NK-92 (cell line): ENCODE results near the gene CCDC40.
A peak's percentile ranks its signal among the peaks of the same experiment; 100 is the strongest.

Source experiments
- DNase-seq: peaks from one replicate; lab custom pipeline; 2025; ENCODE audit not compliant: unreplicated experiment; lab: John Stamatoyannopoulos, UW

The CCDC40 gene

DNA sequence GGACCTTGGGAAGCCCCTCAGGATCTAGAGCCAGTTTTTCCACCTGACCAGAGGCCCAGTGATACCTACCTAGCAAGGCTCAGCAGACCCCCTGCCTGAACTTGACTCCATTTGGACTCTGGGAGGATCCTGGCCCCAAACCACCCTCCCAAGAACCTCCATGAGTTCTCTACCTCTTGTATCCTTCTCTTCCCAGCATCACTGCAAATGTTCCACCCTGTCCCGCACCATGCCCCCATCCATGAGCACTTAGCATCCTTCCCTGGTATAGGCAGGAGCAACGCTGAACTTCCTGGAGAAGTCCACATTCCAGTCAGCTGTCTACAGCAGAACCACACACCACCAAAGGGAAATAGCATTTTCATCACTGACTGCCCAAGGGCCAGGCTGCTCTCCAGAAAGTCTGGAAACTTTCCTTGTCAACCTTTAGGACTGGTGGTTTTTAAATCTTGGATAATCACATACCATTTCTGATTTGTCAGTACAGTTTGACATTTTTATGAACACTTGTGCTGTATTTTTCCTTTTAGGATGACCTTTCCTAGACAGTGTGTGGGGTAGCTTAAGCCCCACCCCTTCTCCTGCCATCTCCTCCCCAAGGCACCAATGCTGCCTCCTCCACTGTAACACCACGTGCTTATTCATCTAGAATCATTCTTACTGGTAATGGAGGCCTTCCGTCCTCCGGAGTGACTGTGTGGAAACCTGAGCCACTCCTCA, 96.6 kb downstream of the CCDC40 start:
- DNase-seq: no peak

DNA sequence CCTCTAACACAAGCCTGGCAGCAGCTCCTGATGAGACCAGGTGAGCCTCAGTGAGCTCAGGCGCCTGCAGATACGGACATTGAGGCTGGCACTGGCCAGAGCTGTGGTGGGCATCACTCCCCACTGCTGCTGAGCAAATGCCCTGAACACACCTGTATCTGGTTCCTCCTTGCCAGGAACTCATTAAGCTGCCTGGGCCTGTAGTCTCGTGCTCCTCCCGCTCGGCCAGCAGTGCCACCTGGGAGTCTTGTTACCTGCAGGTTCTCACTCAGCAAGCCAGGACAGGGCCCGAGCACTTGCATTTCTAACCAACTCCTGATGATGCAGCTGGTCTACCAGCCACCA, 97.2 kb downstream of the CCDC40 start:
- no peak for DNase-seq

DNA sequence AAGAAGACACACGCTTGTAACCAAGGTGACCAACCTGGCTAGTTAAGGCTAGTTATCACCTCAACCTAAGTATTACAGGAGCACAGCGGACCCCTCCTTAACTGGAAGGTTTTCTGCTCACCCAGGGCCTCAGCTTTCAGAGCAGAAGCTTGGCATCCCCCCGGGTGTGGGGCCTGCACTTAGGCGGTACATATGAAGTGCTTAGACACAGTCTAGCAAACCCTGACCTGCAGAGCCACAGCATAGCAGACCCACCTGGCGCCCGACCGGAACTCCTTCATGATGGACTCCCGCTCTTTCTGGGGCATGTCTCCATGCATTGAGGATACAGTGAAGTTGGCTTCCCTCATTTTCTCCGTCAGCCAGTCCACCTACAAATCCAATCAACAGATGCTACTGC, 100.7 kb downstream of the CCDC40 start:
- DNase-seq: no peak

DNA sequence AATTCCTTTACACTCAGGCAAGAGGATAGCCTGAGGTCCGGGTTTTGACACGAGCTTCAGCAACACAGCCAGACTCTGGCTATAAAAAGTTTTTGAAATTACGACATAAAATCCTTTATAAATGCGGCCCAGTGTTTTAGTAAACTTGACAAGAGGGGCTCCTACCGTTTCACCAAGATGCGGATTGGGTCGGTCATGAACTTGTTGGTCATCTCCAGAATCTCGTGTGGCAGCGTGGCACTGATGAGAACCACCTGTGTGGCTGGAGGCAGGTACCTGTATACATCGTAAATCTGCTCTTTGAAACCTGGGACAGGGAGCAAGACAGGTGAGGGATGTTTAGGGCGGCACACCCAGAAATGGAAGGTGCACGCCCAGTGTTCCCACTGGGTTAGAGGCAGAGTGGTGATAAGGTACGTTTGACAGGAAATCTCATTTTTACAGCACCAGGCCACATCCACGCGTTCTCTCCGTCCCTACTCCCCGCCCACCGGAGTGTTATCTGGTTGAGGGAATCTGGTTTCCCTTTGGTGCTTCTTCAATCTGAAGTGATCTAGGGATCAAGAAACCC, 102.5 kb downstream of the CCDC40 start:
- no peak for DNase-seq

DNA sequence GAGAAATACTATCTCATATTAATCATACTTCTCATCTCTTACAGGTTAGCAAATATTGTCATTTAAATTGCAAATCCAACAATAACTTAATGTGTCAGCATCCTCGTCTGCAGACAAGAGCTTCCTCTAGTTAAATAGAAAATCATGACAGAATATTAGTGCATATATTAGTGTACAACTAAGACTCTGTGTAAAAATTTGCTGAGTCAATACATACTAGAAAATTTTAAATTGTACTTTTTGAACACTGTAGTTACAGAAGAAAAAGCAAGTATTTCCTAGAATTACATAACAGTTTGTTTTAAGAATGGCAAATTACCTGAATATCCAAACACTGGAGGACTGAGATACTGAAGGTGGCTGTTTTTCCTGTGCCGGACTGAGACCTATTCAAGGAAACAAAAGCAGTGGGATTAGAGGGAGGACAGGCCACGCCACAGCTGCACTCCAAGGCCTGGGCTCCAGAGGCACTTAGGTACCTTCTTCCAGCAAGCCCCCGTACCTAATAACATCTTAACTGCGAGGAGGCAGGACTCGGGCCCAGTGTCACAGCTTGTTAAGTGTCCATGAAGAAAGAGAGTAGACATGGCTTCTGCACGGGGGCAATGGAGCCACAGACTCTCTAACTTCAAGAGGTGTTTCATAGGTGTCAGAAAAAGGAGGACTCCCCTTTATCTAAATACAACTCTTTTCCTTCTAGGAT, 105.2 kb downstream of the CCDC40 start:
- DNase-seq: no peak

DNA sequence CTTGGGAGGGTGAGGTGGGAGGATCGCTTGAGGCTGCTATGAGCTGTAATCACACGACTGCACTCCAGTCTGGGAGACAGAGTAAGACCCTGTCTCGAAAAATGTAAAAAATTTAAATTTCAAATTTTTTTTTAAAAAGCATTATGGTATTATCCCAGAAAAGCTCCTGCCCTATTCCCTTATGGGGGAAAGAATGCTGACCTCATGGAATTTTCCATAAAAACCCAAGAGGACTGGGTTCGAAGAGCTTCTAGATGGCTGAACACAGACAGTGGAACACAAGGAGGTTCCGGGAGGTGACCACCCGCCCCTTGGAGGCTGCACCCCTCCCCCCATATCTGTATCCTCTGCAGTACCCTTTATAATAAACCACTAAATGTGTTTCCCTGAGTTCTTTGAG, 106.5 kb downstream of the CCDC40 start:
- no peak for DNase-seq

DNA sequence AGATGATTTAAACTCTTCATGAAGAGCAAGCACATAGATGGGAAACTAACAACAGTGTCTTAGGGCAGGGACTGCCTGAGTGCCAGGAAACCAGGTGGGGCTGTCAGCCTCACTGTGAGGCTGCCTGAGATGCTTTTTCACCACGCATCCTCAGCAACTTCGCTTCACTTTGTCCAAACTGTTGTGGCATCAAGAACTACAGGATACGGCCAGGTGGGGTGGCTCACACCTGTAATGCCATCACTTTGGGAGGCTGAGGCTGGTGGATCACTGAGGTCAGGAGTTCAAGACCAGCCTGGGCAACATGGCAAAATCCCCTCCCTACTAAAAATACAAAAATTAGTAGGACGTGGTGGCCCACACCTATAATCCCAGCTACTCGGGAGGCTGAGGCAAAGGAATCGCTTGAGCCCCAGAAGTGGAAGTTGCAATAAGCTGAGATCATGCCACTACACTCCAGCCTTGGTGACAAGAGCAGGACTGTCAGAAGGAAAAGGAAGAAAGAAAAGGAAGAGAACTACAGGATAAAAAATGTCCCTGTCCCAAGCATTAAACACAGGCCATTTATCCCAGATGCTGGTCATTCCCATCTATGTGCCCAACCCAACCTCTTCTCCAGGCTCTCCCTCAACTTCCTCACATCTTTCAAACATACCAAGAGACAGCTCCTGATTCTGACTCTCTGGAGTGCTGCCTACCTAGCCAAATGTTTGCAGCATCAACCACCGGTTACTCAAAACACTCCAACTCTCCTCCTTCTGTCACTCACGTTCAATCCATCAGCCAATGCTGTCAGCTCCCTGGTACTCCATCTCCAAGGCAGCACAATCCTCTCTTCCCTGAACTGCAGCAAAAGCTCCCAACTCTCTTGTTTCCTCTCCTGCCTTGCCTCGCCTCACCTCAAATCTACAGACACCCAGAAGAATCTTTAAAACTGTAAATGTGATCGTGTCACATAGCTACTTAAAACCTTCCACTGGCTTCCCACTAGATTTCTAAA, 108.9 kb downstream of the CCDC40 start:
- DNase-seq: no peak

DNA sequence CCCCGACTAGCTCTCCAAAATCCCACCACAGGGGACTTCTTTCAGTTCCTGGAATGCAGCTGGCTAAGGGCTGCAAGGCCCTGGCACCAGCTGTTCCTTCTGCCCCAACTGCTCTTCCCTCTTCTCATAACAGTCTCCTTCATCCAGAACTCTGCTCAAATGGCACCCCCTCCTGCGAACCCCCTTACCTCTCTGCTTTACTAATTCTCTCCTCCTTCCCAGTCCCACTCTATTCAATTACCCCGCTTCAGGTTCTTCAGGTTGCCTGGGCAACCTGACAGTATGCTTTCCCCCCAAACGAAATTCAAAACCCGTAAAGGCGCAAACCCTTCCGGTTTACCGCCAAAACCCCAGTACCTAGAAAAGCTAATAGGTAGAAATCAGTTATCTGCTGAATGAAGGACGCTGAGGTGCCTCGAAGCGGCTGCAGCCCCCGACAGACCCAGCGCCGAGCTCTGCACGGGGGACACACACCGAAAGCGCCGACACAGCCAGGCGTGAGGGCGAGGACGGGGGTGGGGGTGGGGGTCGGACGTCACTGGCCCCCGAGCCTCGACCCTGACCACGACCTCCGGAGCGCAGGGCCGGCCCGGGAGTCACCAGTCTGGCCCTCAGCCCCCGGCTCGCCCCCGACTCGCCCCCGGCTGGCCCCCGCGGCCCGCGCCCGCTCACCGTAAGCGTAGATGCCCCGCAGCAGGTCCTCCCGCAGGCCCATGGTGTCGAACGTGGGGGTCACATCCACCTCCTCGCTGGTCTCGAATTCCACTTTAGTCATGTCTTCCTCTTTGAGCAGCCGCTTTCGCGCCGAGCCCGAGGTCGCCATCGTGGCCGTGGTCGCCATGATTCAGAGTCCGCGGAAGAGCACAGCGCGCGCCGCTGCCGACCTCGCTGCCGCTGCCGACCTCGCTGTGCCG, 109.9 kb downstream of the CCDC40 start:
- DNase-seq: no peak

DNA sequence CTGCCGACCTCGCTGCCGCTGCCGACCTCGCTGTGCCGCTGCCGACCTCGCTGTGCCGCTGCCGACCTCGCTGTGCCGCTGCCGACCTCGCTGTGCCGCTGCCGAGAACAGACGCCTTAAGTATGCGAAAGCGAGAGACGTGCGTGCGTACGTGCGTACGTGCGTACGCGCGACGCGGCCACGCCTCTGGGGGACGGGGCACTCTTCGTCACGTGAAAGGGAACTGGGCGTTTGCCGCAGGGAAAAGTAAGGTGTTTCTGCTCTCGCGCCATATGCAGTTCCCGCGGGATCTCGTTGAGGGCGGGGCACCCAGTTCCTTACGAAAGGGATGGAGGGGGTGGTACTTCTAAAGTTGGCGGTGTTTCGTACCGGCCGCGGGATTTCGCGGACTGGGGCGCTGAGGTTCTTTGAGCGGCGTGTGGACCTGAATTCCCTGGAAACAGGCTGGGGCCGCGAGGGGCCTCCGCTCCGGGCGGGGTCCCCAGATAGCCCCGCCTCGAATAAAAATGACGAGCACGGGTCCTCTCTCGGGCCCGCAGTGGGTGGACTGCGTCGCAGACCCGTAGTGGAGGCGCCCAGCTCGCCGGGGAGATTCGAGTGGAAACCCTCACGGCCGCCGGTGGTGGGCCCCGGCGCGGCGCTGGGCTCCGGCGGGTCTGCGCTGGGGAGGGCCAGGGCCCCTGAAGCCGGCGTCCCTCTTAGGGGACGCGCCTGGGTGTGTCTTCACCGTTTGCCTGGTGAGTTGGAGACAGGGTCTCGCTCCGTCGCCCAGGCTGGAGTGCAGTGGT, 110.8 kb downstream of the CCDC40 start, which contains the start of gene EIF4A3:
EIF4A3 (minus strand) TSS at position 94 of the 788 bp plus-strand sequence. CDS start 167 bp downstream, outside the sequence.
- DNase-seq: peak; percentile 81
